Nephron progenitor cell (in vitro differentiated cells): ENCODE results near the gene POLDIP2.

ENCODE experiments used
- DNase-seq: peaks from one replicate; pipeline ENCODE4 v3.0.0; 2021
- H3K27ac Mint-ChIP-seq: 2 replicates; pipeline ENCODE4 v1.8.0; 2021; ENCODE audit warnings: mild to moderate bottlenecking, moderate library complexity, mixed read lengths
- H3K27me3 Mint-ChIP-seq: 2 replicates; pipeline ENCODE4 v1.8.0; 2021; ENCODE audit warnings: mild to moderate bottlenecking, low read depth, mixed read lengths; ENCODE audit not compliant: poor library complexity
- H3K36me3 Mint-ChIP-seq: 2 replicates; pipeline ENCODE4 v1.8.0; 2021; ENCODE audit warnings: low read depth, mixed read lengths
- H3K4me1 Mint-ChIP-seq: 2 replicates; pipeline ENCODE4 v1.8.0; 2021; ENCODE audit warnings: mixed read lengths
- H3K4me3 Mint-ChIP-seq: 2 replicates; pipeline ENCODE4 v1.8.0; 2021; ENCODE audit warnings: mild to moderate bottlenecking, moderate library complexity, mixed read lengths
- H3K9me3 Mint-ChIP-seq: 2 replicates; pipeline ENCODE4 v1.8.0; 2021; ENCODE audit warnings: mild to moderate bottlenecking, moderate library complexity, mixed read lengths
- TF ChIP-seq, protein P1 (sequence below): fragments of 200-600 bp; sonication (generic); IDR thresholded peaks from 2 replicates; pipeline ENCODE4 v1.5.0; 2021; ENCODE audit warnings: antibody characterized with exemption

Gene POLDIP2

DNA sequence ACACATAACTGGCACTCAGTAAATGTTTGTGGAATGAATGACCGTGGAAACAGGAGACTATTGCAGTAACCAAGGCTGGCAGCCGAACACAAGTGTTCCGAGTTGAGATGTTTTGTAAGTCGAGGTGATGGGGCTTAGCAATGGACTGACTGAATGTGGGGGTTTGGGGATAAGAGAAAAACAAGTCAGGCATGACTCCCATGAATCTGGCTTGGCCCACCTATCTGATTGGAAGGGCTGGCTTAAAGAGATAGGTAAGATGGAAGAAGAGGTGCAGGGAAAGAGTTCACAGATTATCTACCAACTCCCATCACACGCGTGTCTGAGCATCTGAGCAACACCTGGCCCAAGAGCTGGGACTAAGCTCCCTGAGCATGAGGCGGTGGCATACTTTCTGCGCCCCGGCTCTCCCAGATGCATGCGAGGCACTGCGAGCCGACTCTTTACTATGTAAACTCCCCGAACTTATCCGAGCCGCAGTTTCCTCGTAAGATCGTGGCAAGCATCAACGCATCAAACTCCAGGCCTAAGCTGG lies 22.6 kb downstream of the POLDIP2 start:
- no peak for DNase-seq
- H3K27ac Mint-ChIP-seq = peak overlapping the region; percentile 76
- H3K36me3 Mint-ChIP-seq = no peaks in the 10 kb centered on the region
- no peaks in the 10 kb centered on the region for H3K9me3 Mint-ChIP-seq
- TF ChIP-seq, protein P1, sequence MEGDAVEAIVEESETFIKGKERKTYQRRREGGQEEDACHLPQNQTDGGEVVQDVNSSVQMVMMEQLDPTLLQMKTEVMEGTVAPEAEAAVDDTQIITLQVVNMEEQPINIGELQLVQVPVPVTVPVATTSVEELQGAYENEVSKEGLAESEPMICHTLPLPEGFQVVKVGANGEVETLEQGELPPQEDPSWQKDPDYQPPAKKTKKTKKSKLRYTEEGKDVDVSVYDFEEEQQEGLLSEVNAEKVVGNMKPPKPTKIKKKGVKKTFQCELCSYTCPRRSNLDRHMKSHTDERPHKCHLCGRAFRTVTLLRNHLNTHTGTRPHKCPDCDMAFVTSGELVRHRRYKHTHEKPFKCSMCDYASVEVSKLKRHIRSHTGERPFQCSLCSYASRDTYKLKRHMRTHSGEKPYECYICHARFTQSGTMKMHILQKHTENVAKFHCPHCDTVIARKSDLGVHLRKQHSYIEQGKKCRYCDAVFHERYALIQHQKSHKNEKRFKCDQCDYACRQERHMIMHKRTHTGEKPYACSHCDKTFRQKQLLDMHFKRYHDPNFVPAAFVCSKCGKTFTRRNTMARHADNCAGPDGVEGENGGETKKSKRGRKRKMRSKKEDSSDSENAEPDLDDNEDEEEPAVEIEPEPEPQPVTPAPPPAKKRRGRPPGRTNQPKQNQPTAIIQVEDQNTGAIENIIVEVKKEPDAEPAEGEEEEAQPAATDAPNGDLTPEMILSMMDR = no peak
- peaks cover 35% of the 10 kb centered on the region for H3K4me1 Mint-ChIP-seq
- H3K4me3 Mint-ChIP-seq = peak overlapping the region; percentile 100
- H3K27me3 Mint-ChIP-seq = peaks cover 3% of the 10 kb centered on the region

DNA sequence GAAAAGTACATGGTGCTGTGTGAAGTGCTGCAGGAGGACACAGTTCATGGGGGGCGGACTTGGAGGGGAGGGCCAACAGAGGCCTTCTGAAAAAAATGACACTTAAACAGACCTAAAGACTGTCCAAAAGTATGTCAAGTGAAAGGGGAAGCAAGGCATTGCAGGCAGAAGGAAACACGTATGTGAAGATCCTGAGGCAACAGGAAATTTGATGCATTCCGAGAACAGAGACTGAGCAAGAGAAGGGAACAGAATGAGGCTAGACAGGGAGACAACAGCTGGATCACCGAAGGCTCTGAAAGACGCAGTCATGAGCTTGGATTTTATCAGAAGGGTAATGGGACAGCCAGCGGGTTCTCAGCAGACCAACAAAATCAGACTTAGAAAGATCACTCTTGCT lies 23.2 kb downstream of the POLDIP2 start:
- DNase-seq = no peak
- Mint-ChIP-seq H3K27me3 (peaks cover 3% of the 10 kb centered on the region), H3K27ac (peak overlapping the region; percentile 73), H3K4me1 (peaks cover 35% of the 10 kb centered on the region), H3K9me3 (no peaks in the 10 kb centered on the region), H3K36me3 (peaks cover under 1% of the 10 kb centered on the region), H3K4me3 (peak overlapping the region; percentile 100)
- TF ChIP-seq, protein P1 = no peak

DNA sequence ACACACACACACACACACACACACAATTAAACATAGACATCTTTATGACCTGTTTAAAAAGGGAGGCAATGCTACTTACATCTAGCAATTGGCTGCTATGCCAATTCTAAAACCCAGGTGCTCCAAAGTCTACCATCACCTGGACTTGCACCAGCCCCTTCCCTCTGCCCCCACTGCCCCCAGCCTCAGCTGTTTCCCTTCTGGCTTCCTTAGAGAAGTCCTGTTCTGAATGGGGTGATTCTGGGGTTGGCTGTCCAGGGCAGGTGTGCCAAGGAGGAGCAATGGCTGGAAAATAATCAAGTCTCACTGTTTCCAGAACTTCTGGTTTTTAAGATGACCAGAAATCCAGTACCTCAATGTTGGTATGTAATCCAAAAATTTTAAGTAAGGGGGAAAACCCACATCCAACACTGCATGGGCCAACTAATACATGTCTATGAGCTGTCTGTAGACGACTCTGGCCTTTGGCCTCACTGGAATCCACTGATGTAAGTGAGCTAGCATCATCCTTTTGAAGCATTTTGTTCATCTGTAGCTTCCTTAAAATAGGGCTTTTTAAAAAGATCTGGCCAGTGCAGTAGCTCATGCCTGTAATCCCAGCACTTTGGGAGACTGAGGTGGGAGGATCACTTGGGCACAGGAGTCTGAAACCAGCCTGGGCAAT lies 24.1 kb downstream of the POLDIP2 start:
- DNase-seq = no peak
- Mint-ChIP-seq H3K27me3 (peaks cover 3% of the 10 kb centered on the region), H3K36me3 (peaks cover 9% of the 10 kb centered on the region), H3K27ac (no peak overlapping the region), H3K4me3 (no peak overlapping the region), H3K4me1 (peaks cover 35% of the 10 kb centered on the region), H3K9me3 (no peaks in the 10 kb centered on the region)
- TF ChIP-seq, protein P1 = no peak

- DNase-seq = no peak
- TF ChIP-seq, protein P1 = no peak
- Mint-ChIP-seq H3K27me3 (peaks cover 3% of the 10 kb centered on the region), H3K4me3 (no peak overlapping the region), H3K9me3 (no peaks in the 10 kb centered on the region), H3K4me1 (peaks cover 25% of the 10 kb centered on the region), H3K27ac (no peak overlapping the region), H3K36me3 (peaks cover 16% of the 10 kb centered on the region)
Observed at GRCh38 chr17:28331891-28332420, 25.4 kb downstream of the POLDIP2 start.

DNA sequence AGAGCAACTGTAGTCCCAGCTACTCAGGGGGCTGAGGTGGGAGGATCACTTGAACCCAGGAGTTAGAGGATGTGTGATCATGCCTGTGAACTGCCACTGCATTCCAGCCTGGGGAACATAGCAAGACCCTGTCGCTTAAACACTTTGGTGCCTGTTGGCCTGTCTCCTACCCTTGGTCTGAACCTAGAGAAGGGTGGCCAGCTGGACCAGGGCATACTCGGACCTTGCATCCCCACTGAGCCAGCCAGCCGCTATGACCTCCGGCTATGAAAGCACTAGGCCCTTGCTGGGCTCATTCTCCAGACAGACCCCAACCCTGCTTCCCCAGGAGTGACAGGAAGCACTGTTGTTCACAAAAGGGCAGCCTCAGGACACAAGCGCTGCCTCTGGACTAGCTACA lies 26.7 kb downstream of the POLDIP2 start:
- Mint-ChIP-seq H3K4me1 (peaks cover 22% of the 10 kb centered on the region), H3K4me3 (no peak overlapping the region), H3K36me3 (peaks cover 26% of the 10 kb centered on the region), H3K9me3 (no peaks in the 10 kb centered on the region), H3K27me3 (peaks cover 3% of the 10 kb centered on the region), H3K27ac (no peak overlapping the region)
- DNase-seq = no peak
- TF ChIP-seq, protein P1 = no peak

GRCh38 chr17:28328325-28328724 lies 29.0 kb downstream of the POLDIP2 start:
- peak overlapping the region; percentile 41 for H3K27ac Mint-ChIP-seq
- H3K4me3 Mint-ChIP-seq = no peak overlapping the region
- no peak for DNase-seq
- H3K4me1 Mint-ChIP-seq = peaks cover 24% of the 10 kb centered on the region
- H3K27me3 Mint-ChIP-seq = peaks cover 3% of the 10 kb centered on the region
- H3K36me3 Mint-ChIP-seq = peaks cover 26% of the 10 kb centered on the region
- TF ChIP-seq, protein P1 = no peak
- H3K9me3 Mint-ChIP-seq = no peaks in the 10 kb centered on the region
